Endodermal cell (in vitro differentiated cells): Measurements from ENCODE around the gene SLCO2A1. TPM values are rescaled to one million over a fixed set of nuclear protein-coding genes. Genes with fewer than 3 reads are reported as not detected.

Experiments used
- DNase-seq: peaks from one replicate; pipeline ENCODE4 v3.0.0-alpha.2; 2017
- H3K27ac ChIP-seq: 2 replicates; pipeline ENCODE4 v1.5.1; 2013; ENCODE audit warnings: mild to moderate bottlenecking, low read depth, low read length, moderate library complexity
- H3K27me3 ChIP-seq: 2 replicates; pipeline ENCODE4 v1.6.1; 2013; ENCODE audit warnings: mild to moderate bottlenecking, low read length, moderate library complexity; ENCODE audit not compliant: insufficient read depth, control insufficient read depth, poor library complexity, severe bottlenecking
- H3K36me3 ChIP-seq: 2 replicates; pipeline ENCODE4 v1.7.0; 2013; ENCODE audit warnings: mild to moderate bottlenecking, low read length, moderate library complexity; ENCODE audit not compliant: control insufficient read depth, insufficient read depth
- H3K4me1 ChIP-seq: one replicate; pipeline ENCODE4 v1.7.0; 2013; ENCODE audit warnings: low read length; ENCODE audit not compliant: control insufficient read depth, insufficient read depth
- H3K4me3 ChIP-seq: 2 replicates; pipeline ENCODE4 v1.5.1; 2013; ENCODE audit warnings: mild to moderate bottlenecking, low read length, moderate library complexity
- H3K9ac ChIP-seq: 2 replicates; pipeline ENCODE4 v1.6.1; 2013; ENCODE audit warnings: mild to moderate bottlenecking, low read length, moderate library complexity; ENCODE audit not compliant: poor library complexity, severe bottlenecking; ENCODE audit errors: extremely low read depth
- H3K9me3 ChIP-seq: 2 replicates; pipeline ENCODE4 v1.6.1; 2013; ENCODE audit warnings: mild to moderate bottlenecking, low read length, moderate library complexity; ENCODE audit not compliant: control insufficient read depth
- H3K27ac Mint-ChIP-seq: 2 replicates; pipeline ENCODE4 v1.8.0; 2020; ENCODE audit warnings: mixed read lengths
- H3K27me3 Mint-ChIP-seq: 2 replicates; pipeline ENCODE4 v1.8.0; 2021; ENCODE audit warnings: mild to moderate bottlenecking, mixed read lengths; ENCODE audit not compliant: insufficient read depth
- H3K36me3 Mint-ChIP-seq: 2 replicates; pipeline ENCODE4 v1.8.0; 2020; ENCODE audit warnings: low read depth, mixed read lengths
- H3K4me1 Mint-ChIP-seq: 2 replicates; pipeline ENCODE4 v1.8.0; 2020; ENCODE audit warnings: mixed read lengths
- H3K4me3 Mint-ChIP-seq: 2 replicates; pipeline ENCODE4 v1.8.0; 2020; ENCODE audit warnings: mild to moderate bottlenecking, moderate library complexity, mixed read lengths
- H3K9me3 Mint-ChIP-seq: 2 replicates; pipeline ENCODE4 v1.8.0; 2020; ENCODE audit warnings: mild to moderate bottlenecking, mixed read lengths
- CTCF ChIP-seq: fragments of 200-600 bp; sonication (generic); conservative IDR thresholded peaks from 2 replicates; pipeline ENCODE4 v1.5.0; 2021; ENCODE audit warnings: antibody characterized with exemption, mild to moderate bottlenecking
- WGBS, 2 experiments: methylation state at CpG; one replicate each; pipeline versions ENCODE4 v1.1.5 to v1.1.7; 2013; ENCODE audit warnings: missing lambda C conversion rate in 2 of 2, mixed read lengths in 1 of 2; ENCODE audit not compliant: insufficient coverage in 1 of 2, insufficient read length in 1 of 2; 5-methylcytosine and 5-hydroxymethylcytosine counted together
- total RNA-seq, 2 donors: library from RNA; stranded (reverse); fragmentation: NEBNext Ultra II Directional in 1 of 2; extraction: Animal tissue kit (Norgen Biotek cat#: 25700) in 1 of 2; gene quantifications; 2 replicates in 1 of 2; 3 replicates in 1 of 2; pipeline ENCODE4 v1.2.1, GENCODE V29; 2021

SLCO2A1 gene
- total RNA-seq, 2 donors from 2014 or later, result 126 to 134 TPM

GRCh38 chr3:133932009-133932408 lies 97.7 kb downstream of the SLCO2A1 start:
- H3K9ac ChIP-seq, result no peak overlapping the region
- no peaks in the 10 kb centered on the region for H3K4me1 ChIP-seq

GRCh38 chr3:133931084-133931483 lies 98.6 kb downstream of the SLCO2A1 start:
- Histone ChIP-seq H3K9me3 (no peaks in the 10 kb centered on the region), H3K4me1 (no peaks in the 10 kb centered on the region), H3K27ac (no peak overlapping the region), H3K9ac (no peak overlapping the region), H3K36me3 (peaks cover 18% of the 10 kb centered on the region), H3K27me3 (peaks cover 16% of the 10 kb centered on the region), H3K4me3 (no peak overlapping the region)
- H3K4me3 Mint-ChIP-seq, result no peak overlapping the region
- peaks cover 27% of the 10 kb centered on the region for H3K36me3 Mint-ChIP-seq
- DNase-seq, result peak; percentile 32
- TF ChIP-seq CTCF, result no peak
- no peaks in the 10 kb centered on the region for H3K9me3 Mint-ChIP-seq
- WGBS, 2 experiments, result 91 to 95% methylated on average over 3 to 8 of the region's 8 CpGs
- H3K4me1 Mint-ChIP-seq, result peaks cover 12% of the 10 kb centered on the region
- no peak overlapping the region for H3K27ac Mint-ChIP-seq
- H3K27me3 Mint-ChIP-seq, result peaks cover 29% of the 10 kb centered on the region

More at GRCh38 chr3:133932009-133932408, 97.7 kb downstream of the SLCO2A1 start:
- no peak for DNase-seq
- TF ChIP-seq CTCF, result no peak
- H3K4me3 Mint-ChIP-seq, result no peak overlapping the region
- peaks cover 16% of the 10 kb centered on the region for H3K27me3 ChIP-seq
- peaks cover 25% of the 10 kb centered on the region for H3K36me3 ChIP-seq
- no peaks in the 10 kb centered on the region for H3K9me3 ChIP-seq
- WGBS, 2 experiments, result 92 to 94% methylated on average over 3 to 6 of the region's 6 CpGs
- no peak overlapping the region for H3K27ac ChIP-seq
- no peak overlapping the region for H3K27ac Mint-ChIP-seq
- H3K4me1 Mint-ChIP-seq, result peaks cover 6% of the 10 kb centered on the region
- H3K27me3 Mint-ChIP-seq, result peaks cover 21% of the 10 kb centered on the region
- H3K9me3 Mint-ChIP-seq, result no peaks in the 10 kb centered on the region
- H3K4me3 ChIP-seq, result no peak overlapping the region
- peaks cover 33% of the 10 kb centered on the region for H3K36me3 Mint-ChIP-seq

GRCh38 chr3:133930341-133930933 lies 99.3 kb downstream of the SLCO2A1 start:
- Histone ChIP-seq H3K27ac (no peak overlapping the region), H3K9ac (no peak overlapping the region), H3K4me3 (no peak overlapping the region), H3K4me1 (no peaks in the 10 kb centered on the region), H3K36me3 (peaks cover 11% of the 10 kb centered on the region), H3K27me3 (peaks cover 16% of the 10 kb centered on the region), H3K9me3 (no peaks in the 10 kb centered on the region)
- Mint-ChIP-seq H3K4me3 (no peak overlapping the region), H3K36me3 (peaks cover 21% of the 10 kb centered on the region), H3K27me3 (peaks cover 29% of the 10 kb centered on the region), H3K9me3 (no peaks in the 10 kb centered on the region), H3K4me1 (peaks cover 12% of the 10 kb centered on the region), H3K27ac (no peak overlapping the region)
- peak; percentile 59 for DNase-seq
- 90% methylated on average over 1 of the region's 1 CpG; no CpG with 5 or more reads in 1 of the 2 experiments for WGBS, 2 experiments
- TF ChIP-seq CTCF, result peak; percentile 86
